Neuronal stem cell (in vitro differentiated cells): ENCODE data around the gene CFAP161.

Source experiments
- DNase-seq: peaks from one replicate; pipeline ENCODE4 v3.0.0-alpha.2; 2013; ENCODE audit warnings: low spot score
- H2AFZ ChIP-seq: one replicate; pipeline ENCODE4 v1.6.1; 2013; ENCODE audit warnings: mild to moderate bottlenecking, low read length, inconsistent platforms
- H2AK5ac ChIP-seq: 2 replicates; pipeline ENCODE4 v1.6.1; 2013; ENCODE audit warnings: low read depth, mild to moderate bottlenecking, inconsistent platforms, low read length, moderate library complexity, mixed read lengths
- H2BK120ac ChIP-seq: 2 replicates; pipeline ENCODE4 v1.6.1; 2013; ENCODE audit warnings: low read depth, mild to moderate bottlenecking, inconsistent platforms, low read length, moderate library complexity, mixed read lengths
- H2BK12ac ChIP-seq: one replicate; pipeline ENCODE4 v1.6.1; 2013; ENCODE audit warnings: low read length, inconsistent platforms
- H2BK15ac ChIP-seq: 2 replicates; pipeline ENCODE4 v1.6.1; 2013; ENCODE audit warnings: mild to moderate bottlenecking, low read length, inconsistent platforms, mixed read lengths
- H2BK5ac ChIP-seq: one replicate; pipeline ENCODE4 v1.6.1; 2013; ENCODE audit warnings: inconsistent platforms, mild to moderate bottlenecking, low read length, moderate library complexity
- H3K14ac ChIP-seq: one replicate; pipeline ENCODE4 v1.6.1; 2013; ENCODE audit warnings: low read length, inconsistent platforms
- H3K18ac ChIP-seq: 2 replicates; pipeline ENCODE4 v1.6.1; 2013; ENCODE audit warnings: low read length, inconsistent platforms
- H3K23ac ChIP-seq: 2 replicates; pipeline ENCODE4 v1.6.1; 2013; ENCODE audit warnings: low read depth, mild to moderate bottlenecking, mixed read lengths, low read length, inconsistent platforms; ENCODE audit not compliant: poor library complexity
- H3K27ac ChIP-seq: replicated peaks from 3 replicates; pipeline ENCODE4 v1.5.1; 2013; ENCODE audit warnings: low read length, inconsistent platforms
- H3K27me3 ChIP-seq, 3 experiments: 2 replicates each; pipeline ENCODE4 v1.6.1; 2013; ENCODE audit warnings: low read length in 3 of 3, mild to moderate bottlenecking in 2 of 3, inconsistent platforms in 1 of 3, low read depth in 1 of 3, mixed read lengths in 1 of 3, moderate library complexity in 1 of 3; ENCODE audit not compliant: control insufficient read depth in 3 of 3, insufficient read depth in 3 of 3
- H3K36me3 ChIP-seq, 2 donors: replicated peaks in 1 of 2; 2 replicates each; pipeline ENCODE4 v1.6.1; 2013; ENCODE audit warnings: low read length in 2 of 2; ENCODE audit not compliant: control insufficient read depth in 2 of 2, insufficient read depth in 2 of 2
- H3K4ac ChIP-seq: 2 replicates; pipeline ENCODE4 v1.6.1; 2013; ENCODE audit warnings: inconsistent platforms, mild to moderate bottlenecking, low read length, moderate library complexity
- H3K4me1 ChIP-seq, 2 donors: 1 replicate in 1 of 2; 2 replicates in 1 of 2; pipeline ENCODE4 v1.6.1; 2013; ENCODE audit warnings: low read length in 2 of 2, low read depth in 1 of 2; ENCODE audit not compliant: control insufficient read depth in 2 of 2, insufficient read depth in 1 of 2
- H3K4me2 ChIP-seq: one replicate; pipeline ENCODE4 v1.6.1; 2013; ENCODE audit warnings: mild to moderate bottlenecking, low read length, inconsistent platforms; ENCODE audit not compliant: insufficient read depth, poor library complexity, severe bottlenecking
- H3K4me3 ChIP-seq, 2 donors: 2 replicates each; pipeline ENCODE4 v1.5.1; 2013; ENCODE audit warnings: low read length in 2 of 2, mild to moderate bottlenecking in 2 of 2, inconsistent platforms in 1 of 2, moderate library complexity in 1 of 2
- H3K79me1 ChIP-seq: one replicate; pipeline ENCODE4 v1.6.1; 2013; ENCODE audit warnings: low read depth, mild to moderate bottlenecking, inconsistent platforms, low read length, moderate library complexity
- H3K9ac ChIP-seq: one replicate; pipeline ENCODE4 v1.6.1; 2013; ENCODE audit warnings: mild to moderate bottlenecking, low read depth, low read length, inconsistent platforms; ENCODE audit not compliant: poor library complexity
- H3K9me3 ChIP-seq, 2 donors: replicated peaks in 1 of 2; 2 replicates each; pipeline versions ENCODE3 to v1.6.1; 2013; ENCODE audit warnings: low read length in 2 of 2, mild to moderate bottlenecking in 2 of 2, inconsistent platforms in 1 of 2, low read depth in 1 of 2, mixed read lengths in 1 of 2, moderate library complexity in 1 of 2; ENCODE audit not compliant: control insufficient read depth in 2 of 2, insufficient read depth in 1 of 2
- H4K8ac ChIP-seq: one replicate; pipeline ENCODE4 v1.6.1; 2013; ENCODE audit warnings: low read depth, mild to moderate bottlenecking, inconsistent platforms, low read length, moderate library complexity
- H4K91ac ChIP-seq: one replicate; pipeline ENCODE4 v1.6.1; 2013; ENCODE audit warnings: low read length, low read depth, mild to moderate bottlenecking, inconsistent platforms; ENCODE audit not compliant: poor library complexity
- WGBS, 2 donors: extraction: QIAGEN DNeasy Blood & Tissue Kit; methylation state at CpG; one replicate each; pipeline ENCODE4 v1.1.7; 2013; ENCODE audit warnings: missing lambda C conversion rate in 2 of 2, mixed read lengths in 1 of 2; ENCODE audit not compliant: insufficient read length in 2 of 2, insufficient replicate concordance in 1 of 2; ENCODE audit errors: extremely low coverage in 2 of 2; 5-methylcytosine and 5-hydroxymethylcytosine counted together

CFAP161 gene

DNA sequence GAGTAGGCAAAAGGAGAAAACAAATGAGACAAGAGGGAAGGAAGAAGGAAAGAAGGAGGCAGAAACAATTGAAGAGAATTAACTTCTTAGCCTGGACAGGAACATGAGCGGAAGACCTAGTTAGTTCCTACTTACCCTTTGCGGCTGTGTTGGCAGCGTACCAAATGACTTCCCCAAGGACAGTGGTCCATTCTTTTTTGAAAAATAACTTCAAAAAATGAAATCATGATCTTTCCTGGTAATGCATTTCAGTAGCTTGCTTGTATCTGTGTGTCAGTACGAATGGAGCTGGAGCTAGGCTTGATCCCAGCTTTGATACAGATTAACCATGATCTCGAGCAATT, 41.5 kb upstream of the CFAP161 start:
- H3K79me1 ChIP-seq, result no peaks in the 10 kb centered on the region
- no peak overlapping the region for H3K4me2 ChIP-seq
- H3K4ac ChIP-seq, result no peak overlapping the region
- no peak overlapping the region for H3K4me3 ChIP-seq
- no peak overlapping the region for H3K23ac ChIP-seq
- H2AFZ ChIP-seq, result no peak overlapping the region
- no peak overlapping the region for H2BK15ac ChIP-seq
- H3K18ac ChIP-seq, result no peak overlapping the region
- H3K27ac ChIP-seq, result no peak overlapping the region
- DNase-seq, result no peak
- no peaks in the 10 kb centered on the region for H3K9me3 ChIP-seq
- H3K4me1 ChIP-seq, result peaks cover 0 to 2% of the 10 kb centered on the region in 2 donors
- no peak overlapping the region for H3K9ac ChIP-seq
- no peaks in the 10 kb centered on the region for H3K36me3 ChIP-seq
- no CpG with 5 or more reads among the region's 5 CpGs for WGBS, 2 donors
- H2BK120ac ChIP-seq, result no peak overlapping the region
- H2BK5ac ChIP-seq, result no peak overlapping the region
- H4K8ac ChIP-seq, result no peak overlapping the region
- no peak overlapping the region for H4K91ac ChIP-seq
- peaks cover 0 to 16% (median 0%) of the 10 kb centered on the region in 3 experiments for H3K27me3 ChIP-seq
- H3K14ac ChIP-seq, result no peak overlapping the region
- H2BK12ac ChIP-seq, result no peak overlapping the region
- no peak overlapping the region for H2AK5ac ChIP-seq

DNA sequence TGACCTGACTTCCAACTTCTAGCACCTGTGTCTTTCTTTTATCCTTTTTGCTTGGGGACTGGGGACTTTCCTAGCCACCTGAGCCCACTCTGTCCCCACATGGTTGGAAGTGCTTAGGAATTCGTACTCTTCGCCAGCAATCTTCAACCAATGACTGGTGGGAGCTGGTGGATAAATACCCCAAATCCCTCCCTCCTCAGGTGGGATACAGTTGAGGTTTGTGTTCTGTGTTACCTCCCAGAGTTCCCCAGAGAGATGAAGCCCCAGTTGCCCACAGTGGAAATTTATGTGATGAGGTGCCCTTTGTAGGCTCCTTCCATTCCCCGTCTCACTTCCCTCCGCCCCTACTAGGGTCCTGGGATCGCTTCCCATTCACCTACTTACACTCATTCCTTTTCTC, 40.1 kb upstream of the CFAP161 start:
- no peaks in the 10 kb centered on the region for H3K36me3 ChIP-seq
- no peak overlapping the region for H3K27ac ChIP-seq
- no peak overlapping the region for H4K91ac ChIP-seq
- H3K4me1 ChIP-seq, result no peaks in the 10 kb centered on the region
- no peaks in the 10 kb centered on the region for H3K9me3 ChIP-seq
- H3K4ac ChIP-seq, result no peak overlapping the region
- H2BK12ac ChIP-seq, result no peak overlapping the region
- H3K4me3 ChIP-seq, result no peak overlapping the region
- no peak overlapping the region for H3K4me2 ChIP-seq
- H2BK5ac ChIP-seq, result no peak overlapping the region
- H2AFZ ChIP-seq, result no peak overlapping the region
- WGBS, 2 donors, result no CpG with 5 or more reads among the region's 5 CpGs
- H3K23ac ChIP-seq, result no peak overlapping the region
- no peak overlapping the region for H2BK15ac ChIP-seq
- no peak overlapping the region for H3K18ac ChIP-seq
- H3K27me3 ChIP-seq, result peaks cover 0 to 11% (median 0%) of the 10 kb centered on the region in 3 experiments
- H2AK5ac ChIP-seq, result no peak overlapping the region
- H3K9ac ChIP-seq, result no peak overlapping the region
- H3K14ac ChIP-seq, result no peak overlapping the region
- no peak overlapping the region for H2BK120ac ChIP-seq
- H3K79me1 ChIP-seq, result no peaks in the 10 kb centered on the region
- no peak overlapping the region for H4K8ac ChIP-seq
- no peak for DNase-seq

DNA sequence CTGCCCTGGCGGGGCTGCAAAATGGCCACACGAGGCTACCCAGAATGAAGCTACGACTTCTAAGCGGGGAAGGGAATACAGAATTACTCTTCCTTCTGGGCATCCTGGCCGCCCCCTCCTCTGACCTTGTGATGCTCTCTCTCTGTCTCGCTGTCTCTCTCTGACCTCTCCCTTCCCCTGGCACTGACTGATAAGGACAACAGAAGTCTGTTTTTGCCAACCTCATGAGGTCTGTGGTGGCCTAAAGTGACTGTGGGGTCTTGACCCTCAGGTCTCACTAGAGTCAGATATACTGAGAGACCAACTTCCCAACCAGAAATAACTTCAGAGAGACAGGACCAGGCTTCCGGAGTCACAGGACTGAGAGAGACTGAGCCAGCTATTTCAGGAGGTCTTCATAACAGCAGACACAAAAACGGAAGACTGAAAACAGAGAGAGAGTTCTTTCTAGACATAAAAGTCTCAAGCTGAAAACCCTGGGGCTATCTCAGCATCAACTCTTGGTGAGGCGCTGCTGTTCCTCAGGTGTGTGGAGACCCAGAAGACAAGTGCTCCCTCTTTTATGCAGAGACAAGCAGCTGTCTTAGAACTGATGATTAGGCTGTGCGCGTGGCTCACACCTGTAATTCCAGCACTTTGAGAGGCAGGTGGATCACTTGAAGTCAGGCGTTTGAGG, 38.2 kb upstream of the CFAP161 start:
- Histone ChIP-seq H3K4me1 (no peaks in the 10 kb centered on the region), H3K79me1 (no peaks in the 10 kb centered on the region), H3K36me3 (no peaks in the 10 kb centered on the region), H3K27ac (no peak overlapping the region), H3K18ac (no peak overlapping the region), H3K4me3 (no peak overlapping the region), H3K14ac (no peak overlapping the region), H3K4ac (no peak overlapping the region), H4K8ac (no peak overlapping the region), H3K9ac (no peak overlapping the region), H3K27me3 (peaks cover 0 to 16% (median 0%) of the 10 kb centered on the region in 3 experiments), H2AFZ (no peak overlapping the region), H3K9me3 (no peaks in the 10 kb centered on the region), H2BK5ac (no peak overlapping the region), H2BK12ac (no peak overlapping the region), H4K91ac (no peak overlapping the region), H2AK5ac (no peak overlapping the region), H2BK120ac (no peak overlapping the region), H3K23ac (no peak overlapping the region), H2BK15ac (no peak overlapping the region), H3K4me2 (no peak overlapping the region)
- no peak for DNase-seq
- no CpG with 5 or more reads among the region's 12 CpGs for WGBS, 2 donors

DNA sequence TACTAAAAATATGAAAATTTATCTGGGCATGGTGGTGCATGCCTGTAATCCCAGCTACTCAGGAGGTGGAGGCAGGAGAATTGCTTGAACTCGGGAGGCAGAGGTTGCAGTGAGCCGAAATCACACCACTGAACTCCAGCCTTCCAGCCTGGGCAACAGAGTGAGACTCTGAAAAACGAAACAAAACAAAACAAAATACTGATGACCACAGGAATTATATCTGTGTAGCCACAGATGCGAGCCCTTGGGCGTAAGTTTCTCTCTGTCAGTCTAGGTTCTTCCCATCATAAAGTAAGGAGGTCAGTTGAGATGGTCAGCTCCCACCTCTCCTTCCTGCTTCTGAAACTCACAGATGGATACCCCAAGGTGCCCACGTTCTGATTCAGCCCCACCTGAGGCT, 37.7 kb upstream of the CFAP161 start:
- Histone ChIP-seq H3K4ac (no peak overlapping the region), H3K27me3 (peaks cover 0 to 16% (median 0%) of the 10 kb centered on the region in 3 experiments)

More for the DNA sequence above, 37.7 kb upstream of the CFAP161 start:
- Histone ChIP-seq H3K18ac (no peak overlapping the region), H3K4me1 (no peaks in the 10 kb centered on the region), H2AK5ac (no peak overlapping the region), H2BK12ac (no peak overlapping the region), H4K91ac (no peak overlapping the region), H3K4me2 (no peak overlapping the region), H3K9ac (no peak overlapping the region), H3K4me3 (no peak overlapping the region), H3K14ac (no peak overlapping the region), H2AFZ (no peak overlapping the region), H3K79me1 (no peaks in the 10 kb centered on the region), H2BK5ac (no peak overlapping the region), H2BK15ac (no peak overlapping the region), H3K27ac (no peak overlapping the region), H2BK120ac (no peak overlapping the region), H3K36me3 (no peaks in the 10 kb centered on the region), H4K8ac (no peak overlapping the region), H3K23ac (no peak overlapping the region), H3K9me3 (no peaks in the 10 kb centered on the region)
- no peak for DNase-seq
- no CpG with 5 or more reads among the region's 6 CpGs for WGBS, 2 donors
